GM21367 (cell line): ENCODE measurements around the gene TARBP1.
"Not testable (repeated sequence)": the region's sequence is repeated elsewhere in the genome, so short reads cannot be mapped to it uniquely, and the experiment has no call there.

Experiments
- ATAC-seq: cut with Tn5 transposase; IDR thresholded peaks from one replicate; pipeline ENCODE4 v1.9.1; 2021; ENCODE audit not compliant: unreplicated experiment

TARBP1 gene

GRCh38 chr1:234397732-234398131, 81.2 kb downstream of the TARBP1 start:
- ATAC-seq = no peak

- ATAC-seq = no peak
Measured at GRCh38 chr1:234396871-234397270, 82.1 kb downstream of the TARBP1 start.

GRCh38 chr1:234396092-234396491, 82.9 kb downstream of the TARBP1 start:
- no peak for ATAC-seq

GRCh38 chr1:234395297-234395696, 83.7 kb downstream of the TARBP1 start:
- ATAC-seq = no peak

GRCh38 chr1:234393190-234393589, 85.8 kb downstream of the TARBP1 start:
- no peak for ATAC-seq

- no peak for ATAC-seq
Measured at GRCh38 chr1:234388094-234388493, 90.9 kb downstream of the TARBP1 start.

GRCh38 chr1:234386122-234386521, 92.9 kb downstream of the TARBP1 start:
- no peak for ATAC-seq

GRCh38 chr1:234381699-234382555, 97.1 kb downstream of the TARBP1 start:
- no peak for ATAC-seq

- not testable (repeated sequence) for ATAC-seq
Measured at GRCh38 chr1:234379591-234380109, 99.3 kb downstream of the TARBP1 start.

- no peak for ATAC-seq
Measured at GRCh38 chr1:234375672-234376071, 103.3 kb downstream of the TARBP1 start.

- no peak for ATAC-seq
Measured at GRCh38 chr1:234373959-234374254, 105.1 kb downstream of the TARBP1 start.

- peak; percentile 92 for ATAC-seq
Measured at GRCh38 chr1:234373064-234373958, 105.7 kb downstream of the TARBP1 start, which contains the start of gene COA6. COA6 (plus strand) TSS chr1:234373456; CDS start chr1:234373467, 11 bp downstream.

- no peak for ATAC-seq
Measured at GRCh38 chr1:234372011-234372757, 106.8 kb downstream of the TARBP1 start.

GRCh38 chr1:234371414-234371813, 107.6 kb downstream of the TARBP1 start:
- no peak for ATAC-seq

- ATAC-seq = no peak
Measured at GRCh38 chr1:234369784-234370183, 109.2 kb downstream of the TARBP1 start.

GRCh38 chr1:234369033-234369430, 109.9 kb downstream of the TARBP1 start:
- ATAC-seq = no peak

GRCh38 chr1:234368320-234369032, 110.5 kb downstream of the TARBP1 start:
- ATAC-seq = no peak

GRCh38 chr1:234362558-234362957, 116.4 kb downstream of the TARBP1 start:
- no peak for ATAC-seq

GRCh38 chr1:234361102-234361603, 117.8 kb downstream of the TARBP1 start:
- ATAC-seq = no peak

GRCh38 chr1:234357831-234358230, 121.1 kb downstream of the TARBP1 start:
- no peak for ATAC-seq
